Breast epithelium (tissue), 4 donors: ENCODE results near the gene PALLD. TPM values are rescaled to one million over a fixed set of nuclear protein-coding genes. Genes with fewer than 3 reads are reported as not detected.

Experiments
- DNase-seq, 2 donors: peaks; one replicate each; pipeline ENCODE4 v3.0.0-alpha.2; 2019; ENCODE audit warnings: low spot score in 2 of 2
- H3K27ac ChIP-seq, 2 donors: fragments of 200-600 bp; sonication (generic) in 1 of 2; one replicate each; pipeline ENCODE4 v1.5.1; 2016 to 2019; ENCODE audit warnings: mild to moderate bottlenecking in 1 of 2
- H3K27me3 ChIP-seq, 2 donors: fragments of 200-600 bp; sonication (generic) in 1 of 2; one replicate each; pipeline versions ENCODE4 v1.5.1 to v1.6.0; 2017 to 2019; ENCODE audit warnings: control low read depth in 1 of 2, mild to moderate bottlenecking in 1 of 2
- H3K36me3 ChIP-seq: fragments of 200-600 bp; one replicate; pipeline ENCODE4 v1.5.1; 2019
- H3K4me1 ChIP-seq, 2 donors: fragments of 200-600 bp; sonication (generic); one replicate each; pipeline ENCODE4 v1.5.1; 2016 to 2019; ENCODE audit warnings: control low read depth in 1 of 2
- H3K4me3 ChIP-seq, 3 donors: fragments of 200-600 bp; sonication (generic); 1 replicate in 2 of 3; 2 replicates in 1 of 3; pipeline ENCODE4 v1.5.1; 2016 to 2019; ENCODE audit warnings: mild to moderate bottlenecking in 3 of 3, moderate library complexity in 2 of 3
- H3K9me3 ChIP-seq, 2 donors: fragments of 200-600 bp; sonication (generic) in 1 of 2; one replicate each; pipeline ENCODE4 v1.5.1; 2016 to 2019; ENCODE audit warnings: control low read depth in 1 of 2
- CTCF ChIP-seq, 3 donors: fragments of 450-650 bp; IDR thresholded peaks; one replicate each; pipeline ENCODE4 v1.5.1; 2016 to 2017; ENCODE audit warnings: antibody characterized with exemption in 3 of 3, mild to moderate bottlenecking in 3 of 3, moderate library complexity in 3 of 3
- POLR2A ChIP-seq: fragments of 450-650 bp; IDR thresholded peaks from one replicate; pipeline ENCODE4 v1.6.1; 2016; ENCODE audit warnings: antibody characterized with exemption, mild to moderate bottlenecking, moderate library complexity
- POLR2AphosphoS5 ChIP-seq, 3 donors: sonication (generic); formaldehyde crosslinking; IDR thresholded peaks; one replicate each; pipeline ENCODE4 v1.6.1; 2017; ENCODE audit warnings: antibody characterized with exemption in 3 of 3
- intact Hi-C: fragments of 100-400 bp; cut with DNase I; formaldehyde crosslinking; loops from one replicate; pipeline ENCODE4 v1.15.1; 2023; ENCODE audit warnings: low total_unique reads
- total RNA-seq, 3 donors: library from RNA; depleted of rRNA; stranded (reverse); fragments of >200 nt; gene quantifications; one replicate each; pipeline ENCODE4 v1.1.0, GENCODE V29; 2016

PALLD gene
- total RNA-seq, 3 donors from 2014 or later, result 96.0 to 186 (median 174) TPM

- H3K9me3 ChIP-seq, result no peaks in the 10 kb centered on the region
- no peak for DNase-seq
- intact Hi-C loops, result no loop called here
- H3K27me3 ChIP-seq, result no peaks in the 10 kb centered on the region
- H3K4me1 ChIP-seq, result no peaks in the 10 kb centered on the region
- TF ChIP-seq CTCF (IDR thresholded peaks at IDR 0.05) (no peak), POLR2A (no peak), POLR2AphosphoS5 (IDR thresholded peaks at IDR 0.05) (no peak)
- no peaks in the 10 kb centered on the region for H3K36me3 ChIP-seq
- peak overlapping the region in 1 of 3 donors; percentile 78 for H3K4me3 ChIP-seq
- H3K27ac ChIP-seq, result no peak overlapping the region
These were observed 18.0 kb upstream of the PALLD start for GRCh38 chr4:168478868-168479267.

GRCh38 chr4:168480931-168481611, 15.8 kb upstream of the PALLD start:
- H3K27ac ChIP-seq, result peak overlapping the region; percentile 90 to 95
- H3K4me3 ChIP-seq, result peak overlapping the region; percentile 66 to 80 (median 78)
- TF ChIP-seq POLR2AphosphoS5 (IDR thresholded peaks at IDR 0.05), result peak in 1 of 3 donors; percentile 24
- no peak for TF ChIP-seq POLR2A
- no peak for TF ChIP-seq CTCF (IDR thresholded peaks at IDR 0.05)
- no peak for DNase-seq
- H3K4me1 ChIP-seq, result no peaks in the 10 kb centered on the region
- H3K27me3 ChIP-seq, result no peaks in the 10 kb centered on the region
- intact Hi-C loops, result no loop called here
- H3K9me3 ChIP-seq, result no peaks in the 10 kb centered on the region
- no peaks in the 10 kb centered on the region for H3K36me3 ChIP-seq

- Histone ChIP-seq H3K4me3 (no peak overlapping the region), H3K27ac (no peak overlapping the region), H3K4me1 (no peaks in the 10 kb centered on the region), H3K27me3 (no peaks in the 10 kb centered on the region), H3K36me3 (no peaks in the 10 kb centered on the region), H3K9me3 (no peaks in the 10 kb centered on the region)
- no peak for TF ChIP-seq CTCF (IDR thresholded peaks at IDR 0.05)
- no peak for TF ChIP-seq POLR2A
- TF ChIP-seq POLR2AphosphoS5 (IDR thresholded peaks at IDR 0.05), result no peak
- no peak for DNase-seq
- intact Hi-C loops, result no loop called here
These were observed 13.0 kb upstream of the PALLD start for GRCh38 chr4:168483811-168484210.

- TF ChIP-seq POLR2AphosphoS5 (IDR thresholded peaks at IDR 0.05), result no peak
- Histone ChIP-seq H3K27ac (no peak overlapping the region), H3K4me1 (no peaks in the 10 kb centered on the region), H3K4me3 (no peak overlapping the region), H3K27me3 (no peaks in the 10 kb centered on the region), H3K36me3 (no peaks in the 10 kb centered on the region), H3K9me3 (no peaks in the 10 kb centered on the region)
- intact Hi-C loops, result no loop called here
- no peak for DNase-seq
These were observed 12.2 kb upstream of the PALLD start for GRCh38 chr4:168484626-168485025.

GRCh38 chr4:168485156-168485910, 11.5 kb upstream of the PALLD start:
- intact Hi-C loops, result no loop called here
- TF ChIP-seq CTCF (IDR thresholded peaks at IDR 0.05) (no peak), POLR2AphosphoS5 (IDR thresholded peaks at IDR 0.05) (no peak), POLR2A (no peak)
- Histone ChIP-seq H3K27ac (no peak overlapping the region), H3K36me3 (no peaks in the 10 kb centered on the region), H3K27me3 (no peaks in the 10 kb centered on the region), H3K4me3 (no peak overlapping the region), H3K9me3 (no peaks in the 10 kb centered on the region), H3K4me1 (no peaks in the 10 kb centered on the region)
- DNase-seq, result no peak
